ENCODE measurements around the gene SLC24A3.

The SLC24A3 gene

GRCh38 chr20:19298652-19299051 is 86.2 kb downstream of the SLC24A3 start:
- no peaks in the 10 kb centered on the region for H3K4me1 Mint-ChIP-seq (ENCODE audit: low read depth)
- peaks cover 2% of the 10 kb centered on the region for H3K27me3 Mint-ChIP-seq
- no peak overlapping the region for H3K27ac Mint-ChIP-seq
- no peak overlapping the region for H3K4me3 Mint-ChIP-seq
- H3K9me3 Mint-ChIP-seq (ENCODE audit: low read depth) = no peaks in the 10 kb centered on the region
- H3K36me3 Mint-ChIP-seq = no peaks in the 10 kb centered on the region

GRCh38 chr20:19300395-19300794 is 88.0 kb downstream of the SLC24A3 start:
- H3K27ac Mint-ChIP-seq = no peak overlapping the region
- no peaks in the 10 kb centered on the region for H3K36me3 Mint-ChIP-seq

GRCh38 chr20:19301142-19301541 is 88.7 kb downstream of the SLC24A3 start:
- Mint-ChIP-seq H3K4me3 (no peak overlapping the region), H3K36me3 (no peaks in the 10 kb centered on the region)

More at GRCh38 chr20:19300395-19300794, 88.0 kb downstream of the SLC24A3 start:
- H3K27me3 Mint-ChIP-seq = peaks cover 2% of the 10 kb centered on the region
- no peaks in the 10 kb centered on the region for H3K4me1 Mint-ChIP-seq (ENCODE audit: low read depth)
- no peaks in the 10 kb centered on the region for H3K9me3 Mint-ChIP-seq (ENCODE audit: low read depth)
- H3K4me3 Mint-ChIP-seq = no peak overlapping the region

GRCh38 chr20:19301843-19302242 is 89.4 kb downstream of the SLC24A3 start:
- Mint-ChIP-seq H3K9me3 (ENCODE audit: low read depth) (peaks cover 3% of the 10 kb centered on the region), H3K36me3 (no peaks in the 10 kb centered on the region), H3K27me3 (peaks cover 3% of the 10 kb centered on the region), H3K27ac (no peak overlapping the region), H3K4me3 (no peak overlapping the region), H3K4me1 (ENCODE audit: low read depth) (no peaks in the 10 kb centered on the region)

More at GRCh38 chr20:19301142-19301541, 88.7 kb downstream of the SLC24A3 start:
- H3K4me1 Mint-ChIP-seq (ENCODE audit: low read depth) = no peaks in the 10 kb centered on the region
- no peak overlapping the region for H3K27ac Mint-ChIP-seq
- H3K27me3 Mint-ChIP-seq = peaks cover 2% of the 10 kb centered on the region
- no peaks in the 10 kb centered on the region for H3K9me3 Mint-ChIP-seq (ENCODE audit: low read depth)

- Mint-ChIP-seq H3K36me3 (no peaks in the 10 kb centered on the region), H3K4me3 (no peak overlapping the region), H3K9me3 (ENCODE audit: low read depth) (peaks cover 3% of the 10 kb centered on the region), H3K27me3 (peaks cover 3% of the 10 kb centered on the region), H3K4me1 (ENCODE audit: low read depth) (no peaks in the 10 kb centered on the region), H3K27ac (no peak overlapping the region)
Observed at GRCh38 chr20:19302714-19303113, 90.3 kb downstream of the SLC24A3 start.

GRCh38 chr20:19304389-19304788 is 91.9 kb downstream of the SLC24A3 start:
- Mint-ChIP-seq H3K27me3 (peaks cover 1% of the 10 kb centered on the region), H3K4me3 (no peak overlapping the region), H3K4me1 (ENCODE audit: low read depth) (no peaks in the 10 kb centered on the region), H3K27ac (no peak overlapping the region), H3K9me3 (ENCODE audit: low read depth) (peaks cover 3% of the 10 kb centered on the region), H3K36me3 (no peaks in the 10 kb centered on the region)

- Mint-ChIP-seq H3K4me1 (ENCODE audit: low read depth) (no peaks in the 10 kb centered on the region), H3K27ac (no peak overlapping the region), H3K27me3 (peaks cover 1% of the 10 kb centered on the region), H3K9me3 (ENCODE audit: low read depth) (peaks cover 3% of the 10 kb centered on the region), H3K4me3 (no peak overlapping the region), H3K36me3 (no peaks in the 10 kb centered on the region)
Observed at GRCh38 chr20:19304886-19305415, 92.5 kb downstream of the SLC24A3 start.

- Mint-ChIP-seq H3K36me3 (no peaks in the 10 kb centered on the region), H3K27ac (no peak overlapping the region), H3K9me3 (ENCODE audit: low read depth) (peaks cover 3% of the 10 kb centered on the region), H3K4me1 (ENCODE audit: low read depth) (no peaks in the 10 kb centered on the region), H3K27me3 (peaks cover 1% of the 10 kb centered on the region), H3K4me3 (no peak overlapping the region)
Observed at GRCh38 chr20:19308146-19308545, 95.7 kb downstream of the SLC24A3 start.

GRCh38 chr20:19310541-19310940 is 98.1 kb downstream of the SLC24A3 start:
- Mint-ChIP-seq H3K4me1 (ENCODE audit: low read depth) (no peaks in the 10 kb centered on the region), H3K27me3 (peaks cover 3% of the 10 kb centered on the region), H3K36me3 (no peaks in the 10 kb centered on the region), H3K9me3 (ENCODE audit: low read depth) (peaks cover 3% of the 10 kb centered on the region), H3K4me3 (no peak overlapping the region), H3K27ac (no peak overlapping the region)

GRCh38 chr20:19313342-19314069 is 101.1 kb downstream of the SLC24A3 start:
- Mint-ChIP-seq H3K27ac (no peak overlapping the region), H3K9me3 (ENCODE audit: low read depth) (no peaks in the 10 kb centered on the region), H3K4me1 (ENCODE audit: low read depth) (no peaks in the 10 kb centered on the region), H3K27me3 (peaks cover 8% of the 10 kb centered on the region), H3K36me3 (no peaks in the 10 kb centered on the region), H3K4me3 (no peak overlapping the region)

GRCh38 chr20:19314621-19315020 is 102.2 kb downstream of the SLC24A3 start:
- Mint-ChIP-seq H3K27me3 (peaks cover 10% of the 10 kb centered on the region), H3K4me3 (no peak overlapping the region), H3K36me3 (no peaks in the 10 kb centered on the region), H3K9me3 (ENCODE audit: low read depth) (no peaks in the 10 kb centered on the region), H3K4me1 (ENCODE audit: low read depth) (no peaks in the 10 kb centered on the region), H3K27ac (no peak overlapping the region)

- H3K4me3 Mint-ChIP-seq = no peak overlapping the region
- H3K27ac Mint-ChIP-seq = no peak overlapping the region
- no peaks in the 10 kb centered on the region for H3K4me1 Mint-ChIP-seq (ENCODE audit: low read depth)
- no peaks in the 10 kb centered on the region for H3K36me3 Mint-ChIP-seq
- no peaks in the 10 kb centered on the region for H3K9me3 Mint-ChIP-seq (ENCODE audit: low read depth)
- peaks cover 10% of the 10 kb centered on the region for H3K27me3 Mint-ChIP-seq
Observed at GRCh38 chr20:19317237-19318069, 105.0 kb downstream of the SLC24A3 start.

- no peaks in the 10 kb centered on the region for H3K9me3 Mint-ChIP-seq (ENCODE audit: low read depth)
- H3K4me3 Mint-ChIP-seq = no peak overlapping the region
- no peak overlapping the region for H3K27ac Mint-ChIP-seq
- no peaks in the 10 kb centered on the region for H3K36me3 Mint-ChIP-seq
- no peaks in the 10 kb centered on the region for H3K4me1 Mint-ChIP-seq (ENCODE audit: low read depth)
- H3K27me3 Mint-ChIP-seq = peaks cover 9% of the 10 kb centered on the region
Observed at GRCh38 chr20:19318610-19319009, 106.2 kb downstream of the SLC24A3 start.

GRCh38 chr20:19320005-19320404 is 107.6 kb downstream of the SLC24A3 start:
- peaks cover 8% of the 10 kb centered on the region for H3K27me3 Mint-ChIP-seq
- no peak overlapping the region for H3K27ac Mint-ChIP-seq
- H3K4me3 Mint-ChIP-seq = no peak overlapping the region
- no peaks in the 10 kb centered on the region for H3K4me1 Mint-ChIP-seq (ENCODE audit: low read depth)
- no peaks in the 10 kb centered on the region for H3K36me3 Mint-ChIP-seq
- H3K9me3 Mint-ChIP-seq (ENCODE audit: low read depth) = no peaks in the 10 kb centered on the region

- H3K27ac Mint-ChIP-seq = no peak overlapping the region
Observed at GRCh38 chr20:19321176-19321575, 108.7 kb downstream of the SLC24A3 start.

More at GRCh38 chr20:19321176-19321575, 108.7 kb downstream of the SLC24A3 start:
- H3K4me1 Mint-ChIP-seq (ENCODE audit: low read depth) = no peaks in the 10 kb centered on the region
- no peaks in the 10 kb centered on the region for H3K36me3 Mint-ChIP-seq
- H3K4me3 Mint-ChIP-seq = no peak overlapping the region
- peaks cover 7% of the 10 kb centered on the region for H3K27me3 Mint-ChIP-seq
- H3K9me3 Mint-ChIP-seq (ENCODE audit: low read depth) = no peaks in the 10 kb centered on the region

Measured in activated naive CD8-positive, alpha-beta T cell (primary cell).